Measurements from ENCODE around the gene DPYSL3.

DPYSL3 gene

DNA sequence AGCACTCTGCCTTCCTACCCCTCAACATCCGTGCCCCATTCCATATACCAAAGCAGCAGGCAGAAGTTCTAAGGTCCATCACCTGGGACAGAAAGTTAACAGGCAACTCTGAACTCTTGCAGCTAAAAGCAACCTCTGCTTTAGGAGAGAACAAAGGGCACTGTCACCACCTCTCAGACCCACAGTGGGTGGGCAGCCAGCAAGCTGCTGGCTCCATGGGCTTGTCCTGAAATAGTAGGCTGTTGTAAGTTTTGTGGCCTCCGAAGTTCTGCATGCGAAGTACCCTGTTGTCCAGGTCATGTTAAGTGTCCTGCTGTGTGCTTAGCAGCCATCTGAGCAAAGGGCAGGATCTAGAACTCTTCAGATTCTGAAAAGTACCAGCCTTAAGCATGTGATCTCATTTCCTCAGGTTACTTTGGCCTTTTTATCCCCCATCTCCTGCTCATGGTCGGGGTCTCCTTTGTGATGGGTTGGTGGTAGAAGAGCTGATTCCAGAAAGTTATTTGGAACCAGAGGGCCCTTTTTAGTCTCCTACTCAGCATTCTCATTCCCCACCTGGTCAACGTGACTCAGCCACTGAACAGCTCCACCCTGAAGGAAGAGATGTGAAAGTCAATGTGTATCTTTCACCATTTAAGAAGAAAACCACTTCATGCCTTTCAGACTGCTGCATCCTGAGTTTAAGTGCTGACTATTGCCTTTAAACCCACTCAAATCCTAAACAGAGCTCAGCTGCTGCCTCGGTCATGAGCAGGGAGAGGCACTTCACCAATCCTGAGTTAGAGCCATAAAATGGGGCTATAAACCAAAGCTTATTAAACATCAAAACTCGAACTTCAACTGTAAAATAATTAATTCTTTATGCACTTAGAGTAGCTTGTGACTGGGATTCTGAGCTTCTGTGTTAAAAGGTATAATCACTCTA lies 121.4 kb downstream of the DPYSL3 start:
- no peak for TF ChIP-seq CTCF (IDR thresholded peaks at IDR 0.05; ENCODE audit: borderline replicate concordance, control extremely low read depth, extremely low read depth, insufficient read depth, missing control alignments)
- no peak for DNase-seq (ENCODE audit: low spot score)
- in situ Hi-C loops (cut with MboI; ENCODE audit: low sequenced_read_pairs, unreplicated experiment), result no loop called here

DNA sequence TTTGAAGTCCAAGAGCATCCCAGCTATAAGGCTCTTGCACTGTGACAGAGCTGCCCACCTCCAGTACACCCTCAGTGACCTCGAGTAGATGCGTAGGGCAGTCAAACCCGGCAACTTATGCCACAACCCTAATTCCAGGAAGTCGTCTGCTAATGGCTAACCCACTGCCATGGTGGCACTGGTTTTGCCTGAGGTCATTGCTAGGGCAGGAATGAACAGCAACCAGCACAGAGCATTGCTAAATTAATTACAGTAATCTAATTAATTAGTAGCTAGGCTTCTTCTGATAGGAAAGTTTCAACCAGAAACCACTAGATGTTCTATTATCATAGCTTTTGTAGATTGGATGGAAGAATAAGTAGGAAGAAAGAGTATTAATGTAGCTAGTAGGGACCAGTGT lies 122.8 kb downstream of the DPYSL3 start:
- no peak for TF ChIP-seq CTCF (IDR thresholded peaks at IDR 0.05; ENCODE audit: borderline replicate concordance, control extremely low read depth, extremely low read depth, insufficient read depth, missing control alignments)
- in situ Hi-C loops (cut with MboI; ENCODE audit: low sequenced_read_pairs, unreplicated experiment), result no loop called here
- DNase-seq (ENCODE audit: low spot score), result no peak

GRCh38 chr5:147384346-147385193 lies 125.3 kb downstream of the DPYSL3 start:
- no peak for DNase-seq (ENCODE audit: low spot score)
- in situ Hi-C loops (cut with MboI; ENCODE audit: low sequenced_read_pairs, unreplicated experiment), result no loop called here
- TF ChIP-seq CTCF (IDR thresholded peaks at IDR 0.05; ENCODE audit: borderline replicate concordance, control extremely low read depth, extremely low read depth, insufficient read depth, missing control alignments), result no peak

DNA sequence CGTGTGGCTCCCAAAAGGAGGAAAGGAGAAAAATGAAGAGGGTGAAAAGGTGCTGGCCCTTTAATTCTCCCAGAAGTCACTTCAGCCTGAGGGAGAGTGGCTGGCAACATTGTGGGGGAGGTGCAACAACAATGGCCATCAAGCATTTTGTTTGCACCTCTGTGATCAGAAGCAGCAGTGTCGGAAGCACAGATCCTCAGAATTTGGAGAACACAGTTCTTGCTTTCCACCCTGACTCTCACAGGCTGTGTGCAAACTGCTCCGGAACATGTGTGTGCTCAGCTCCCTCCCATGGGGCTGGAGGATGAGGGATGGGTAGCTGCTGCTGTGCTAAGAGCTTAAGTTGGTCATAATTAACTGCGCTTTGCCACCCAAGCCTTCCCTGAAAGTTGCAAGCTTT lies 127.1 kb downstream of the DPYSL3 start:
- no peak for TF ChIP-seq CTCF (IDR thresholded peaks at IDR 0.05; ENCODE audit: borderline replicate concordance, control extremely low read depth, extremely low read depth, insufficient read depth, missing control alignments)
- in situ Hi-C loops (cut with MboI; ENCODE audit: low sequenced_read_pairs, unreplicated experiment), result no loop called here
- DNase-seq (ENCODE audit: low spot score), result no peak

DNA sequence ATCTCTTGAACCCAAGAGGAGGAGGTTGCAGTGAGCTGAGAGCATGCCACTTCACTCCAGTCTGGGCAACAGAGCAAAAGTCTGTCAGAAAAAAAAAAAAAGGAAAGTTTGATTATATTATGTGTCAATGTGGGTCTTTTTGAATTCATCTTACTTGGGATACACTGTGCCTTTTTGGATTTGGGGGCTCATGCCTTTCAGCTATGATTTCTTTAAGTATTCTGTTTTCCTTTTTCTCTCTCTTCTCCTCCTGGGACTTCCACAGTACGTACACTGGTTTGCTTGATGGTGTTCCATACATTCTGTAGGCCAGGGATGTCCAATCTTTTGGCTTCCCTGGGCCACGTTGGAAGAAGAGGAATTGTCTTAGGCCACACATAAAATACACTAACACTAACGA lies 128.3 kb downstream of the DPYSL3 start:
- no peak for TF ChIP-seq CTCF (IDR thresholded peaks at IDR 0.05; ENCODE audit: borderline replicate concordance, control extremely low read depth, extremely low read depth, insufficient read depth, missing control alignments)
- in situ Hi-C loops (cut with MboI; ENCODE audit: low sequenced_read_pairs, unreplicated experiment), result no loop called here

GRCh38 chr5:147377682-147378081 lies 132.2 kb downstream of the DPYSL3 start:
- no peak for DNase-seq (ENCODE audit: low spot score)
- TF ChIP-seq CTCF (IDR thresholded peaks at IDR 0.05; ENCODE audit: borderline replicate concordance, control extremely low read depth, extremely low read depth, insufficient read depth, missing control alignments), result no peak
- in situ Hi-C loops (cut with MboI; ENCODE audit: low sequenced_read_pairs, unreplicated experiment), result no loop called here

More for the DNA sequence above, 128.3 kb downstream of the DPYSL3 start:
- DNase-seq (ENCODE audit: low spot score), result no peak

Measured in GM13976 (cell line).